HG03139 (cell line): Measurements from ENCODE around the gene FZD4.

ENCODE experiments used
- ATAC-seq: cut with Tn5 transposase; IDR thresholded peaks from one replicate; pipeline ENCODE4 v1.9.1; 2021; ENCODE audit not compliant: unreplicated experiment

The FZD4 gene

DNA sequence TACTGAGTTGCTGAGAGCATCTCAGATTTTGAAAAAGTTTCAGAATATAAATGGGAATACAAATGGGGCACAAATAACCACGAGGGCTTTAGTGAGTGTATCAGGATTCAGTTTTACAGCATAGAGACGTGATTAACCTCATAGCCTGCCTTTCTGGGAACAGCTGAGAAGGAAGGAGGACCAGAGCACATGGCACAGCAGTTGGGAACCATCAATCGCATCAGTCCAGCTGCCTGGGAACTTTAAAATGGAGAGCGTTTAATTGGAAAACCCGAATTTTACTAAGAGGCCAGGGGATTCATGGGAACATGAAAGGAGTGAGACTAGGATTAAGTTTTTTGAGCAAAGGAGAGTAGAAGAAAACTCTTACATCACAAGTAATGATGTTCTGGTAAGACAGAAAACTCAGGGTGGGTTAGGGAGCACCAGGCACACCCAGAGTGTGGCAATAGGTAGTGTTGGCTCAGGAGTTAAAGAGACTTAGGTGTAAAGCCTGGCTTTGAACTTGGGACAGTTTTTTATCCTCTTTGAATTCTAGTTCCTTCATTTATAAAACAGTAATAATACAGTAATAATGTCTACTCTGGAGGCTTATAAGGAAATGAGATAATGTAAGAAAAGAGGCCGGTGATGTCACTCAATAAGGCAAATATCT lies 40.2 kb downstream of the FZD4 start:
- no peak for ATAC-seq

DNA sequence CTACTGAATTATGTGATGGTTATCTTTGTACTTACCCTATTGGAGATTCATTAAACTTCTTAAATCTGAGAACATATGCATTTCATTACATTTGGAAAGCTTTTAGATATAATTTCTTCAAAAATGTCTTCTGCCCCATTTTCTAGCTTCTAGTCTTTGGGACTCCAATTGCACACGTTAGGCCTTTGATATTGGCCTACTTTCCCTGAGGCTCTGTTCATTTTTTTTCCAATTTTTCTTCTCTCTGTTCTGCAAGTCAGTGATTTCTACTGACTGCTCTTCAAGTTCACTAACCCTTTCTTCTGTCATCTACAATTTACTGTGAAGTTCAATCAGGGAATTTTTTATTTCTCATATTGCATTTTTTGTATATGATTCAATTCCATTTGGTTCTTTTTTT lies 43.0 kb downstream of the FZD4 start:
- no peak for ATAC-seq

DNA sequence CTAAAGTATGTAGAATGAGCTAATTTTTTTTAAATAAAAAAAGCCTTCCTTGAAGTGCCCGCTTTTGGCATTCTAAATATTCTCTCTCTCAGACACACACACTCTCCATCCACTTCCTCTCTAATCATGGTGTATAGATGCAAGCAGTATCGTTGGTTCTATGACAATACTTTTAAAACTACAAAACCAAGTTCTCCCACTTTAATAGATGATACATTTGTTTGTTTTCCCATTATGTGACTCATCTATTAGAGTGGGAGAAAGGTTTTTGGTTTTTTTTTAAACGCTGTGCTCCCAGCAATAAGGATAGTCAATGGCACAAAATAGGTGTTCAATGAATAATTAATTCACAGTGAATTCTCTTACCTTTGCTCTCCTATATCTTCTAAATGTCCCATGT lies 44.6 kb downstream of the FZD4 start:
- no peak for ATAC-seq

DNA sequence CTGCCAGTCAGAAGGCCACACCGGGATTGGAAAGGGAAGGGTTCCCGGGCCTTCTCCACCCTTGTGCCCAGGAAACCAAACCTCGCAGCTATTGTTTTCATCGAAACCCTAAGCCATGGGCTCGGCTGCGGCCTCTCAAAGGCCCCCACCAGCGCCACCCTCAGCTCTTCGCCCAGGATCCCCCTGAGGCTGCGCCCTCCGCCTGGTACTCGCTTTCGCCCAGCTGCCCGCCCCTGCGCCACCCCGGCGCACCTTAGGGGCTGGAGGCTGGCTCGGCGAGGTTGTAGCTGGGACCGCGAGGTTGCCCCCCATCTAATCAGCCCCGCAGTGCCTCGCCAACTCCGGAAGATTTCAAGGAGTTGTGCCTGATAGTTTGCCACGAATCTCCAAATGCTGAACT lies 49.0 kb downstream of the FZD4 start:
- ATAC-seq = no peak

DNA sequence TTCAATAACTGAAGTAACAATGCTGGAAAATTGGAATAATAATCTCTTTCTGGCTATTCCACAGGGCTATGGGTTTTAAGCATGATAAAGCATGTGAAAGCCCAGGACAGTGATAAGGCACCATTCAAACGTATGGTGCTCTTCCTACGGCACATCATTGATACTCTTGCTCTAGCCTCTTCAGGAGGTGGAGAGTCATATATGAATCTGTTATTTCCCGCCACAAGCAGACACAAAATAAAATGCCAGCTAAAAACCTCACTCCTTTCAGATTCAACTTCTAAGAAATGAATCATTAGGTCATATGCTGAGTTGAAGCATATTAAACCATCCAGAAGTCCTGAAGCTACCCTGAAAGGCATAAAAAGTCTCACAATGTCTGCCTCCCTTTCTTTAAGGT lies 49.9 kb downstream of the FZD4 start:
- no peak for ATAC-seq

DNA sequence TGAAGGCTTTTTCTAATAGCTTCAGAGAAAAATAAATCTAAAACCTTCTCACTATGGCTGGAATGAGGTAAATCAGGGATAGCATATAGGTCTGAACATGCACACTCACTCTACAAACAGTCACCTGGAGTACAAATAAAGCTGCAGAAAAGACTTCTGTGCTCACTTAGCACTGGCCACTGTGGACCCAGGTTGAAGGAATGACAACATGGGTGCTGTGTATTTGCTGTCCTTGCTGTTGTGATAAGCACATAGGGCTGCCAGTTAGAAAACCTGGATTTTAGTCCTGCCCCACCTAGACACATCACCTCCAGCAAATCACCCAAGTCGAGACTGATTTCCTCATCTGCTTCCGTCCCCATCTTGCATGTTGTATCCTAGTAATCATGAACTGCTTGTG lies 51.2 kb downstream of the FZD4 start:
- ATAC-seq = no peak

DNA sequence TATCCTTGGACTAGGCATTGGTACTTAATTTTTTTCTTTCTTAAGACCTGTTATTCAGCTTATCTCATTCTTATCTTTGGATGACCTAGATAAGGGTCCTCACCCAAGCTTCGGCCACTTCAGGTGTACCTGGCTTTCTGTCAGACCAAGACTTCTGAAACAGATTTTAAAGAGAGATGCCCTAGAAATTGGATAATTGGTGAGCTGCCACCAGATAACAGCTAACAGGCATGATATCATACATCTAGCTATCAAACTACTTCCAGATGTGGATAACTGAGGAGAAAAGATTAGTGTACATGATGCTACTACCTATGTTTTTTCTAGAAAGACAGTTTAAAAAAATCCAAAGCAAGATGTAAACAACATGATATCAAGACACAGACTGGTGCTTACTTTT lies 52.9 kb downstream of the FZD4 start:
- no peak for ATAC-seq

DNA sequence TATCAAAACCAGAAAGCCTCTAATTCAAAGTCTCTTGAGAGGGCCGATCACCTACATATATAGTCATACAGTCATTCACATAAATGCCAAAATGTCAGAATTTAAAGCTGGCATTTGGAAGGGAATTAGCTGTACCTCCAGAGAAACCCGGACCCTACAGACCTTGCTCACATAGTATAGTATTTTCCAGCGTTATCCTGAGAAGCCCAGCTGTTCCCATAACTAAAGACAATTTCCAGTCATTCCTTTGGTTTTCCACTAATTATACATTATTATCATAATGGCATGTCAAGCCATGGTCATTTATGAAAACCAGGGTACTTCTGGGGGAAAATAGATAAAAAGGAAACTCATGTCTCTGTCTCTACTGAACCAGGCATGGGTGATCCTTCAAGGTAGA lies 53.6 kb downstream of the FZD4 start:
- ATAC-seq = no peak

DNA sequence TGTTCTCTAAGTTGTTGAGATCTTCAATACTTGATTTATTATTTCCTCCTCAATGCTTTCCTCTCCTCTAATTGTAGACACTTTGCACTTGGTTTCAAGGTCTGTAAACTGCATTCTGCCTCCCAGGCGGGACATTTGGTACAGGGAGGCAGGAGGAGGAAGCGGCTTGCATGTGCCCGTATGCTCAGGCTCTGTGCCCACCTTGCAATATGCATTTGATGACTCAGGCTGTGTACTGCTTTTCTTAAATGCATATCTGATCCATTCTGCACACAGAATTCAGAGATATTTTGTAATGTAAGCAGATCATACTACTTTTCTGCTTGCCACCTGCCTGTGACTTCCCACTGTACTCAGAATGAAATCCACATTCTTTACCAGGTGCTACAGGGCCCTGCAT lies 55.0 kb downstream of the FZD4 start:
- no peak for ATAC-seq

DNA sequence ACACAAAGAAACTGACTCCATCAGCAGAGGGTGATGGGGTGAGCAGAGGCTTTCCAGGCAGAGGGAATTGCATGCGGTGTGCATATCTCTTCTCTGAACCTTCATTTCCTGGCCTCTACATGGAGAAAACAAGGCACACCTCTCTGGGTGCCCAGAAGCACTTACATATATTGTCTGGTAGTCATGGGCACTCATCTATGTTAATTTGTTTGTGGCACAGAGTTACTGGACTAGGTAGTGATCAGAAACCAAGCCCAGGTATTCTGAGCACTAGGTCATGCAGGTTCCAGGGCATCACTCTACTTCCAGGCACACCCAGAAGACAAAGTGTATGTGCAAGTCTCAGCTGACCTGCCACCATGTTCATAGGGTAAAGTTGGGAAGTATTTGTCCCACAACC lies 56.5 kb downstream of the FZD4 start:
- ATAC-seq = no peak

DNA sequence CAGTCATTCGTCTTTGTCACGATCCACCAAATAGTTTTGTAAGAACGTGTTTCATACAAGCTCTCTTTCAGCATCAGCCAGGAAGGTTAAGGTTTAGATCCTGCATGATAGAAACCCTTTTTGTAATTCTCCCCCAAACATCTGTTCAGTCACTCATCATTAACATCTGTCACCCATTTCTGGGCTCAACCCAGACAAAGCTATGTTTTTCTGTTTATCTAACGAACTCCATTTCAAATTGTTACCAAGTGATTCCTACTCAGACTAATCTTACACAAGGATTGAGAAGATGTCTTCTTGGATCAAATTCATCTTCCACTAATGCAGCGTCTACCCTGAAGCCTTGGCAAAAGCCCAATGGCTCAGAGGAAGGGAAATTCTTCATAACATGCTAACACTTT lies 58.8 kb downstream of the FZD4 start:
- ATAC-seq = no peak
